Uterus (tissue), 4 donors: ENCODE measurements around the gene TMOD3. TPM values are rescaled to one million over a fixed set of nuclear protein-coding genes. Genes with fewer than 3 reads are reported as not detected.

ENCODE experiments used
- DNase-seq, 2 donors: peaks; one replicate each; pipeline ENCODE4 v3.0.0-alpha.2; 2019 to 2020
- H3K27ac ChIP-seq, 2 donors: fragments of 200-600 bp; sonication (generic); 1 replicate in 1 of 2; 2 replicates in 1 of 2; pipeline ENCODE4 v1.5.1; 2016 to 2018
- H3K27me3 ChIP-seq, 2 donors: fragments of 200-600 bp; sonication (generic); one replicate each; pipeline ENCODE4 v1.5.1; 2018 to 2019; ENCODE audit warnings: control low read depth in 1 of 2
- H3K36me3 ChIP-seq, 2 donors: fragments of 200-600 bp; sonication (generic); one replicate each; pipeline ENCODE4 v1.5.1; 2019; ENCODE audit warnings: control low read depth in 1 of 2
- H3K4me1 ChIP-seq, 2 donors: fragments of 200-600 bp; sonication (generic); one replicate each; pipeline ENCODE4 v1.5.1; 2018 to 2019; ENCODE audit warnings: control low read depth in 1 of 2
- H3K4me3 ChIP-seq, 2 donors: fragments of 200-600 bp; sonication (generic); 1 replicate in 1 of 2; 2 replicates in 1 of 2; pipeline ENCODE4 v1.5.1; 2018 to 2019; ENCODE audit warnings: mild to moderate bottlenecking in 1 of 2
- H3K9me3 ChIP-seq, 2 donors: fragments of 200-600 bp; sonication (generic); one replicate each; pipeline ENCODE4 v1.5.1; 2019; ENCODE audit warnings: control low read depth in 1 of 2
- CTCF ChIP-seq, 4 experiments: fragments of 200-600 bp in 2 of 4; fragments of 450-650 bp in 2 of 4; sonication (generic) in 2 of 4; IDR thresholded peaks; one replicate each; pipeline ENCODE4 v1.5.1; 2016 to 2019; ENCODE audit warnings: antibody characterized with exemption in 4 of 4, mild to moderate bottlenecking in 2 of 4, moderate library complexity in 1 of 4
- POLR2A ChIP-seq, 2 donors: fragments of 450-650 bp; IDR thresholded peaks; one replicate each; pipeline ENCODE4 v1.6.1; 2016; ENCODE audit warnings: antibody characterized with exemption in 2 of 2, mild to moderate bottlenecking in 1 of 2, moderate library complexity in 1 of 2
- intact Hi-C: fragments of 100-400 bp; cut with DNase I; formaldehyde crosslinking; loops from one replicate; pipeline ENCODE4 v1.15.1; 2023; ENCODE audit warnings: low total_unique reads
- total RNA-seq, 4 donors: library from RNA; depleted of rRNA in 3 of 4; stranded (reverse); fragments of >200 nt in 3 of 4; gene quantifications; one replicate each; pipeline versions ENCODE4 v1.1.0 to v1.2.4, GENCODE V29; 2014 to 2023
- donor health status: DM: yes; HTN: yes; CAD: no.

TMOD3 gene
- total RNA-seq, 4 donors from 2014 or later = 10.5 to 49.6 (median 37.1) TPM

- Histone ChIP-seq H3K27me3 (no peaks in the 10 kb centered on the region), H3K9me3 (no peaks in the 10 kb centered on the region), H3K36me3 (no peaks in the 10 kb centered on the region), H3K4me3 (no peak overlapping the region), H3K27ac (no peak overlapping the region), H3K4me1 (no peaks in the 10 kb centered on the region)
- no peak for DNase-seq
- no peak for TF ChIP-seq CTCF (IDR thresholded peaks at IDR 0.05)
- TF ChIP-seq POLR2A (IDR thresholded peaks at IDR 0.05) = no peak
- intact Hi-C loops = no loop called here
These were observed 16.9 kb upstream of the TMOD3 start for GRCh38 chr15:51812598-51812997.

DNA sequence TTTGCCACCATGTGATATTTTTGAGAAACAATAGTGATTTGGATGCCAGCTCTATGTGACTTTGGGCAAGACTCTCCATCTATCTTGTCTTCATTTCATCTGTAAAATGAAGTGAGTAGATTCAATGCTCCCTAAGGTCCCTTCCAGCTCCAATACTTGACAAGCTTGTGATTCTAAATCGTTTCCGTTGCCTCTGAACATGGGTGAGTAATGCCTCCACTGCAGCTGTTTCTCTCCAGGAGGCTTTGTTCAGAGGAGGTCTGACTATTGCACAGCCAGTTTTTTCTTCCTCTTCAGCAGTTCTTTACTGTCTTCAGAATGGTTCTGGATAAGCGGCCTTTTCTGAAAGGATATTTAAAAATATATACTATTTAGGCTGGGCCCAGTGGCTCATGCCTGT, 14.8 kb upstream of the TMOD3 start:
- Histone ChIP-seq H3K27ac (no peak overlapping the region), H3K4me3 (no peak overlapping the region), H3K36me3 (no peaks in the 10 kb centered on the region), H3K4me1 (no peaks in the 10 kb centered on the region), H3K9me3 (no peaks in the 10 kb centered on the region), H3K27me3 (no peaks in the 10 kb centered on the region)
- no peak for DNase-seq
- intact Hi-C loops = no loop called here
- TF ChIP-seq POLR2A (IDR thresholded peaks at IDR 0.05) = no peak

GRCh38 chr15:51816611-51817010, 12.8 kb upstream of the TMOD3 start:
- TF ChIP-seq POLR2A (IDR thresholded peaks at IDR 0.05) = no peak
- no peak for TF ChIP-seq CTCF (IDR thresholded peaks at IDR 0.05)
- Histone ChIP-seq H3K27ac (no peak overlapping the region), H3K27me3 (no peaks in the 10 kb centered on the region), H3K4me3 (no peak overlapping the region), H3K4me1 (no peaks in the 10 kb centered on the region), H3K9me3 (peaks cover 0 to 11% of the 10 kb centered on the region in 2 donors), H3K36me3 (no peaks in the 10 kb centered on the region)
- DNase-seq = no peak
- intact Hi-C loops = no loop called here

DNA sequence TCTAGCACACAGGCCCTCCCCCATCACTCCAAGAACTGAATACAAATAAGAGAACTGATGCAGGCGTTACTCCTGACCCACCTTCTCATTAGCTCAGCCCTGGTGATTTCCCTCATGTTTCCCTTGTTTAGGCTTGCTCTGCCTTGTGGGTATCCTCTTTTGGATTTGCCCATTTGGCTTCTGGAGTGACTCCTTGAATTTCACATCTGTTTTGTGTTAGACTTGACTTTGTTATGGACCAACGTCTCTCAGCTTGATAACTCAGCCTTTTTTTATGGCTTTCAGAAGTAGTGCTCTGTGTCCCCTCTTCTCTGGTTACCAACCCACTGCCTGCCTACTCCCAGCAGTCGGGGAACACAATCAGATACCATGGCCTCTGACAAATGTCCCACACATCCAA, 11.3 kb upstream of the TMOD3 start:
- H3K4me1 ChIP-seq = no peaks in the 10 kb centered on the region

DNA sequence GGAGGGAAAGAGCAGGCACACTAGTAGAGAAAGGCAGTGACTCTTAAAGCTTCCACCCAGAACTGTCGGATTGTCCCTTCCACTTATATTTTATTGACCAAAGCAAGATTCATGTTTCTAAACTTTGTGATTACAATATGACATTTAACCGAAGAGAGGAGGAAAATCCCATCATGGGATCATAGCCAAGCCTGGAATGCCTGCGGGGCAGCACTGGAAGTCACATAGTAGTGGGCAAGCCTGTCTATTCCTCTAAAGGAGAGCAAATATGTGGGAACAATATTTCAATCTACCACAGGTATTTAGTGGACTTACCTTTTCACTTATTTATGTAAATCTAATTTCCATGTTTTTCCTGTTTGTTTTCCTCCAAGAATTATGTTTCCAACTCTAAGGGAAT, 3.8 kb upstream of the TMOD3 start:
- H3K27ac ChIP-seq = no peak overlapping the region
- TF ChIP-seq POLR2A (IDR thresholded peaks at IDR 0.05) (no peak), CTCF (IDR thresholded peaks at IDR 0.05) (no peak)
- no peaks in the 10 kb centered on the region for H3K27me3 ChIP-seq
- DNase-seq = no peak
- H3K9me3 ChIP-seq = peaks cover 0 to 12% of the 10 kb centered on the region in 2 donors
- H3K36me3 ChIP-seq = no peaks in the 10 kb centered on the region
- intact Hi-C loops = no loop called here
- no peaks in the 10 kb centered on the region for H3K4me1 ChIP-seq
- H3K4me3 ChIP-seq = no peak overlapping the region

More for the DNA sequence above, 11.3 kb upstream of the TMOD3 start:
- Histone ChIP-seq H3K9me3 (peaks cover 0 to 13% of the 10 kb centered on the region in 2 donors), H3K4me3 (no peak overlapping the region), H3K27ac (no peak overlapping the region), H3K36me3 (no peaks in the 10 kb centered on the region), H3K27me3 (no peaks in the 10 kb centered on the region)
- TF ChIP-seq POLR2A (IDR thresholded peaks at IDR 0.05) (no peak), CTCF (IDR thresholded peaks at IDR 0.05) (no peak)
- DNase-seq = no peak
- intact Hi-C loops = no loop called here
